Measurements from ENCODE around the gene ZDHHC13.

Gene ZDHHC13

GRCh38 chr11:19208959-19209546 lies 92.1 kb downstream of the ZDHHC13 start:
- DNase-seq: no peak

- DNase-seq: no peak
Observed at GRCh38 chr11:19209617-19210370, 92.8 kb downstream of the ZDHHC13 start.

- no peak for DNase-seq
Observed at GRCh38 chr11:19216021-19216420, 99.1 kb downstream of the ZDHHC13 start.

- no peak for DNase-seq
Observed at GRCh38 chr11:19216709-19217374, 99.9 kb downstream of the ZDHHC13 start.

GRCh38 chr11:19218216-19218615 lies 101.2 kb downstream of the ZDHHC13 start:
- no peak for DNase-seq

- DNase-seq: no peak
Observed at GRCh38 chr11:19218786-19219460, 102.0 kb downstream of the ZDHHC13 start.

- no peak for DNase-seq
Observed at GRCh38 chr11:19220903-19221724, 104.1 kb downstream of the ZDHHC13 start.

- DNase-seq: no peak
Observed at GRCh38 chr11:19225123-19225522, 108.2 kb downstream of the ZDHHC13 start.

- no peak for DNase-seq
Observed at GRCh38 chr11:19225581-19225980, 108.6 kb downstream of the ZDHHC13 start.
